Measurements from ENCODE around the gene IGSF21.

GRCh38 chr1:18302788-18303413, 195.3 kb downstream of the IGSF21 start:
- TF ChIP-seq ZNF274 (IDR thresholded peaks at IDR 0.05; ENCODE audit: low read depth, low read length) (no peak), YY1 (IDR thresholded peaks at IDR 0.05; ENCODE audit: insufficient read depth, insufficient read length) (no peak)
